Endothelial cell of umbilical vein (primary cell): ENCODE results near the gene AAR2. TPM values are rescaled to one million over a fixed set of nuclear protein-coding genes. Genes with fewer than 3 reads are reported as not detected.

Experiments used
- BruUV-seq: library from RNA; stranded (reverse); fragments of 400-500 nt; replicated peaks from 2 replicates; lab custom pipeline; 2021; lab: Mats Ljungman, UMichigan
- CTCF ChIA-PET: fragments of 300-600, 350-600 bp; sonication (Branson Sonifier 250); formaldehyde crosslinking; loops from one replicate; lab custom pipeline; 2021; ENCODE audit warnings: antibody characterized with exemption, inconsistent platforms; lab: Charles Lee
- POLR2A ChIA-PET: fragments of 300-600, 350-600 bp; sonication (Branson Sonifier 250); formaldehyde crosslinking; loops from one replicate; lab custom pipeline; 2021; ENCODE audit warnings: antibody characterized with exemption, inconsistent platforms; lab: Charles Lee
- DNase-seq: peaks from one replicate; pipeline ENCODE4 v3.0.0-alpha.2; 2011; ENCODE audit warnings: low read depth, low spot score
- FAIRE-seq: peaks from 2 replicates; lab custom pipeline; 2011; peaks lifted over from hg19 to GRCh38; lab: Jason Lieb, UNC
- H2AFZ ChIP-seq: 2 replicates; pipeline ENCODE4 v1.6.0; 2012; ENCODE audit warnings: low read depth, low read length, control low read depth, inconsistent platforms
- H3K27ac ChIP-seq: 2 replicates; pipeline ENCODE4 v1.5.1; 2011; ENCODE audit warnings: low read depth, mild to moderate bottlenecking, control low read depth, low read length, moderate library complexity; ENCODE audit not compliant: insufficient read depth
- H3K27me3 ChIP-seq, 2 experiments: 2 replicates each; pipeline versions ENCODE4 v1.6.0 to v1.6.1; 2011; ENCODE audit warnings: low read length in 2 of 2, mixed read lengths in 1 of 2; ENCODE audit not compliant: control insufficient read depth in 2 of 2, insufficient read depth in 2 of 2
- H3K36me3 ChIP-seq, 2 experiments: 2 replicates in 1 of 2; 3 replicates in 1 of 2; pipeline ENCODE4 v1.5.1; 2011; ENCODE audit warnings: low read length in 2 of 2, mild to moderate bottlenecking in 1 of 2, moderate library complexity in 1 of 2; ENCODE audit not compliant: control insufficient read depth in 2 of 2, insufficient read depth in 2 of 2; ENCODE audit errors: extremely low read depth in 1 of 2
- H3K4me1 ChIP-seq: 3 replicates; pipeline ENCODE4 v1.5.1; 2011; ENCODE audit warnings: mild to moderate bottlenecking, low read length; ENCODE audit not compliant: control insufficient read depth, insufficient read depth; ENCODE audit errors: extremely low read depth
- H3K4me2 ChIP-seq: 2 replicates; pipeline ENCODE4 v1.6.1; 2011; ENCODE audit warnings: low read length, control low read depth, mixed read lengths; ENCODE audit not compliant: insufficient read depth
- H3K4me3 ChIP-seq, 3 experiments: fragments of 200-600 bp in 1 of 3; sonication (generic), shearing (Covaris generic) in 1 of 3; replicated peaks in 1 of 3; 2 replicates each; pipeline ENCODE4 v1.5.1; 2011 to 2016; ENCODE audit warnings: control low read depth in 3 of 3, low read length in 3 of 3, mild to moderate bottlenecking in 2 of 3, inconsistent platforms in 1 of 3, low read depth in 1 of 3, moderate library complexity in 1 of 3; ENCODE audit not compliant: insufficient read depth in 1 of 3
- H3K79me2 ChIP-seq: 2 replicates; pipeline ENCODE4 v1.6.0; 2012; ENCODE audit warnings: low read length, inconsistent platforms; ENCODE audit not compliant: control insufficient read depth, insufficient read depth
- H3K9ac ChIP-seq: replicated peaks from 2 replicates; pipeline ENCODE3; 2011; ENCODE audit warnings: low read length, control low read depth; ENCODE audit not compliant: insufficient read depth; ENCODE audit errors: extremely low read depth
- H3K9me1 ChIP-seq: replicated peaks from 3 replicates; pipeline ENCODE4 v1.6.0; 2011; ENCODE audit warnings: mild to moderate bottlenecking, low read length; ENCODE audit not compliant: control insufficient read depth, insufficient read depth; ENCODE audit errors: extremely low read depth
- H3K9me3 ChIP-seq: replicated peaks from 2 replicates; pipeline ENCODE4 v1.5.1; 2012; ENCODE audit warnings: low read length, inconsistent platforms; ENCODE audit not compliant: control insufficient read depth, insufficient read depth
- H4K20me1 ChIP-seq: replicated peaks from 2 replicates; pipeline ENCODE3; 2011; ENCODE audit warnings: mild to moderate bottlenecking, low read length; ENCODE audit not compliant: control insufficient read depth, insufficient read depth; ENCODE audit errors: extremely low read depth
- EZH2 ChIP-seq: IDR thresholded peaks from 2 replicates; pipeline ENCODE4 v1.6.1; 2012; ENCODE audit warnings: borderline replicate concordance, low read depth, mild to moderate bottlenecking, moderate library complexity, low read length, inconsistent platforms; ENCODE audit not compliant: severe bottlenecking
- GATA2 ChIP-seq: IDR thresholded peaks from 2 replicates; pipeline ENCODE4 v1.7.0; 2011; ENCODE audit warnings: low read depth, mild to moderate bottlenecking, moderate library complexity, mixed read lengths, low read length; ENCODE audit not compliant: insufficient read length, insufficient read depth
- MAX ChIP-seq: IDR thresholded peaks from 2 replicates; pipeline ENCODE4 v1.6.1; 2011; ENCODE audit not compliant: insufficient read depth, insufficient read length
- MYC ChIP-seq: IDR thresholded peaks from one replicate; pipeline ENCODE4 v1.6.1; 2011; ENCODE audit warnings: mild to moderate bottlenecking, low read depth, low read length
- POLR2AphosphoS5 ChIP-seq: IDR thresholded peaks from 2 replicates; pipeline ENCODE4 v1.6.1; 2012; ENCODE audit warnings: low read depth, mild to moderate bottlenecking, control low read depth, low read length, moderate library complexity; ENCODE audit not compliant: insufficient read depth
- dilution Hi-C: fragments of 300-500 bp; cut with MboI; formaldehyde crosslinking; loops from one replicate; pipeline ENCODE4 v1.15.0; 2019; ENCODE audit warnings: low sequenced_read_pairs; ENCODE audit not compliant: extremely low pct_ligation_motif_present
- intact Hi-C: fragments of 100-400 bp; cut with micrococcal nuclease; formaldehyde crosslinking; loops from one replicate; pipeline ENCODE4 v1.10.0; 2022
- polyA plus RNA-seq, 4 experiments: library from polyadenylated mRNA; depleted of rRNA in 3 of 4; stranded (reverse) in 3 of 4; unstranded in 1 of 4; fragments of >200 nt; gene quantifications; 2 replicates each; pipeline versions ENCODE4 v1.2.1 to v1.2.3, GENCODE V29; 2011 to 2012; ENCODE audit warnings: missing spikeins in 1 of 4
- total RNA-seq: library from RNA; stranded (reverse); gene quantifications from 2 replicates; pipeline ENCODE4 v1.2.3, GENCODE V29; 2021

The AAR2 gene
- total and polyA plus RNA-seq, 2 donors (not counting 3 experiments of a cell fraction or from before 2014, with no cell fraction given): 21.9 to 29.4 TPM

DNA sequence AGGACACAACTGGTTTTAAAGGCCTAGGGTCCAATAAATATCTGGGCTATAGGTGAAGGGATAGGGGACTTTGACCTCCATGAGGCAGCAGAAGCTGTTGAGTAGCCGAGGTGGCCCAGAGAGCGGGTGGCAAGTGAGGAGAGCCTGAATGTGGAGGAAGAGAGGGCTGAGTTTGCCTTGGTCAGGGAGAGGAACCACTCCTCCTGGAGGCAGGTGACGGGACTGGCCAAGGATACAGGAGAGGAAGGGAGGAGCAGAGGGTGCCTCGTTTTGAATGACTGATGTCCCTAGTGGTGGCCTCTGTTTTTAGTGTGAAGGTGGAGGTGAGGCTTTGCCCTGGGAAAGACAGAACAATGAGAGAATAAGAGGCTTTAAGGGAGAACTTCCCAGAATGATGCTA, 19.1 kb upstream of the AAR2 start:
- no TSS peak for BruUV-seq
- H3K9me1 ChIP-seq: no peaks in the 10 kb centered on the region
- DNase-seq: no peak
- TF ChIP-seq MAX (no peak), GATA2 (no peak)
- no peak overlapping the region for H3K4me2 ChIP-seq
- no peaks in the 10 kb centered on the region for H3K79me2 ChIP-seq
- H3K4me3 ChIP-seq: no peak overlapping the region
- no peak overlapping the region for H2AFZ ChIP-seq
- no peaks in the 10 kb centered on the region for H3K9me3 ChIP-seq
- H3K36me3 ChIP-seq: no peaks in the 10 kb centered on the region
- dilution Hi-C loops: no loop called here
- H3K27ac ChIP-seq: no peak overlapping the region
- H3K4me1 ChIP-seq: no peaks in the 10 kb centered on the region
- POLR2A ChIA-PET: no interaction called here
- H3K27me3 ChIP-seq: peaks cover 0 to 2% of the 10 kb centered on the region in 2 experiments
- CTCF ChIA-PET: interaction anchor here (1.2 to 3.3 kb wide), 5 partner anchors 15 to 222 kb away, joined by 4 to 22 read pairs (median 8); no protein-coding TSS in a partner anchor
- H3K9ac ChIP-seq: no peak overlapping the region
- H4K20me1 ChIP-seq: no peaks in the 10 kb centered on the region
- FAIRE-seq: no peak
- intact Hi-C loops: no loop called here

DNA sequence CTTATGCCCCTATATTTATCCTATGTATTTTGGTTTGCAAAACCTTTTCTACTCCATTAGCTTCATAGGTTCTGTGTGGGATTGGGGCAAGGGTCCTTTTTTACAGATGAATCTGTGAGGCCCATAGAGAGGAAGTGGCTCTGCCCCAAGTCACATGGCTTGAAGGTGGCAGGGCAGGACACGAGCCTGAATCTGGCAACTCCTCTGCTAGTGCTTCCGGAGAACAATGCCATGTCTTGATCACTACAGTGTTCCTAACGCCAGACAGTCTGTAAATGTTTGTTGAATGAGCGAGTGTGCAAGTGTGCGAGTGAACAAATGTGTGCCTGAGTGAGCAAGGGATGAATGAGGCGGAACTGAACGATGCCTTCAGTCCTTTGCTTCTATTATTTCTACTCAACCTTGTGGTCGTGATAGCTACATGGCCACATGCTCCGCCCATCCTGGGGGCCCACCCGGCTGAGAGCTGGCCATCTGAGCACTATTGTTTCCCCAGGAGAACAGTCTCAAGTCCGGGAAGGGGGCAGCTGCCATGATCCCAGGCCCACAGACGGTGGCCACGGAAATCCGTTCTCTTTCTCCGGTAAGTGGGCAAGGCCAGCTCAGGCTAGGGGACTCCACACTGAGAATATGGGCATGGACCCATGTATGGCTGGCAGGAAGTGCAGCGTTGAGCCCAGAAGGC, 17.8 kb upstream of the AAR2 start:
- dilution Hi-C loops (no loop called here), intact Hi-C loops (no loop called here)
- H3K79me2 ChIP-seq: no peaks in the 10 kb centered on the region
- H2AFZ ChIP-seq: no peak overlapping the region
- no peak for FAIRE-seq
- no peak overlapping the region for H3K4me3 ChIP-seq
- ChIA-PET CTCF (interaction anchor here (0.9 to 3.3 kb wide), 5 partner anchors 16 to 221 kb away, joined by 3 to 22 read pairs (median 5); no protein-coding TSS in a partner anchor), POLR2A (interaction anchor here (0.6 kb wide), 1 partner anchor 701 kb away, joined by 3 read pairs; no protein-coding TSS in a partner anchor)
- no peaks in the 10 kb centered on the region for H3K9me3 ChIP-seq
- BruUV-seq: no TSS peak
- H4K20me1 ChIP-seq: no peaks in the 10 kb centered on the region
- DNase-seq: no peak
- H3K9ac ChIP-seq: no peak overlapping the region
- peaks cover 0 to 2% of the 10 kb centered on the region in 2 experiments for H3K27me3 ChIP-seq
- no peaks in the 10 kb centered on the region for H3K36me3 ChIP-seq
- no peak overlapping the region for H3K27ac ChIP-seq
- no peak for TF ChIP-seq MAX
- TF ChIP-seq EZH2: no peak
- no peak for TF ChIP-seq POLR2AphosphoS5
- no peak for TF ChIP-seq MYC
- no peak overlapping the region for H3K4me2 ChIP-seq
- no peaks in the 10 kb centered on the region for H3K4me1 ChIP-seq
- H3K9me1 ChIP-seq: no peaks in the 10 kb centered on the region
